ENCODE results near the gene SLC9A5. TPM values are rescaled to one million over a fixed set of nuclear protein-coding genes. Genes with fewer than 3 reads are reported as not detected.

The SLC9A5 gene
- total RNA-seq, 1 experiment from 2014 or later = 5.6 TPM

GRCh38 chr16:67291461-67291860 lies 42.7 kb downstream of the SLC9A5 start:
- H4K20me1 ChIP-seq (ENCODE audit: insufficient read depth) = no peaks in the 10 kb centered on the region
- H3K4me3 ChIP-seq (replicated peaks in 1 of 2; ENCODE audit: low read depth in 1 of 2, low read length in 2 of 2) = no peak overlapping the region
- no peaks in the 10 kb centered on the region for H3K36me3 ChIP-seq (ENCODE audit: control insufficient read depth in 1 of 2, insufficient read depth in 2 of 2, low read length in 2 of 2)
- H3K9me3 ChIP-seq (ENCODE audit: control insufficient read depth in 1 of 2, insufficient read depth in 1 of 2, low read depth in 1 of 2, low read length in 2 of 2) = no peaks in the 10 kb centered on the region
- no peaks in the 10 kb centered on the region for H3K79me2 ChIP-seq (ENCODE audit: insufficient read depth, low read length)
- BruUV-seq (replicated peaks) = no TSS peak
- no peak overlapping the region for H3K9ac ChIP-seq (ENCODE audit: low read length)
- ChIA-PET RAD21 (ENCODE audit: low non-redundant PET in 1 of 2, low total read pairs in 2 of 2, uncharacterized antibody in 2 of 2, unreplicated experiment in 2 of 2) (no interaction called here), CTCF (no interaction called here), POLR2A (no interaction called here)
- no peak overlapping the region for H3K4me2 ChIP-seq (ENCODE audit: low read length)
- H3K27ac ChIP-seq (ENCODE audit: low read depth, low read length) = no peak overlapping the region
- no peak for DNase-seq (ENCODE audit: low read depth, low spot score)
- ATAC-seq = no peak
- no peak for TF ChIP-seq ATF3 (IDR thresholded peaks at IDR 0.05)
- TF ChIP-seq EZH2phosphoT487 (IDR thresholded peaks at IDR 0.05; ENCODE audit: borderline replicate concordance) = no peak
- no peak for TF ChIP-seq SP1 (IDR thresholded peaks at IDR 0.05; ENCODE audit: low read depth)
- TF ChIP-seq ZBTB33 (IDR thresholded peaks at IDR 0.05; ENCODE audit: extremely low read depth, insufficient replicate concordance, low read length) = no peak
- TF ChIP-seq SIN3A (IDR thresholded peaks at IDR 0.05; ENCODE audit: low read depth) = no peak
- TF ChIP-seq CBX3 (IDR thresholded peaks at IDR 0.05; ENCODE audit: low read depth) = no peak
- TF ChIP-seq POLR2A (IDR thresholded peaks at IDR 0.05; ENCODE audit: borderline replicate concordance, extremely low read depth, insufficient read depth, insufficient read length) = no peak
- TF ChIP-seq ELF1 (IDR thresholded peaks at IDR 0.05; ENCODE audit: borderline replicate concordance, low read depth) = no peak
- no peak for TF ChIP-seq SRF (IDR thresholded peaks at IDR 0.05; ENCODE audit: low read depth)
- TF ChIP-seq FOSL1 (IDR thresholded peaks at IDR 0.05; ENCODE audit: low read depth) = no peak
- TF ChIP-seq JUND (IDR thresholded peaks at IDR 0.05) = no peak
- TF ChIP-seq, protein P1, sequence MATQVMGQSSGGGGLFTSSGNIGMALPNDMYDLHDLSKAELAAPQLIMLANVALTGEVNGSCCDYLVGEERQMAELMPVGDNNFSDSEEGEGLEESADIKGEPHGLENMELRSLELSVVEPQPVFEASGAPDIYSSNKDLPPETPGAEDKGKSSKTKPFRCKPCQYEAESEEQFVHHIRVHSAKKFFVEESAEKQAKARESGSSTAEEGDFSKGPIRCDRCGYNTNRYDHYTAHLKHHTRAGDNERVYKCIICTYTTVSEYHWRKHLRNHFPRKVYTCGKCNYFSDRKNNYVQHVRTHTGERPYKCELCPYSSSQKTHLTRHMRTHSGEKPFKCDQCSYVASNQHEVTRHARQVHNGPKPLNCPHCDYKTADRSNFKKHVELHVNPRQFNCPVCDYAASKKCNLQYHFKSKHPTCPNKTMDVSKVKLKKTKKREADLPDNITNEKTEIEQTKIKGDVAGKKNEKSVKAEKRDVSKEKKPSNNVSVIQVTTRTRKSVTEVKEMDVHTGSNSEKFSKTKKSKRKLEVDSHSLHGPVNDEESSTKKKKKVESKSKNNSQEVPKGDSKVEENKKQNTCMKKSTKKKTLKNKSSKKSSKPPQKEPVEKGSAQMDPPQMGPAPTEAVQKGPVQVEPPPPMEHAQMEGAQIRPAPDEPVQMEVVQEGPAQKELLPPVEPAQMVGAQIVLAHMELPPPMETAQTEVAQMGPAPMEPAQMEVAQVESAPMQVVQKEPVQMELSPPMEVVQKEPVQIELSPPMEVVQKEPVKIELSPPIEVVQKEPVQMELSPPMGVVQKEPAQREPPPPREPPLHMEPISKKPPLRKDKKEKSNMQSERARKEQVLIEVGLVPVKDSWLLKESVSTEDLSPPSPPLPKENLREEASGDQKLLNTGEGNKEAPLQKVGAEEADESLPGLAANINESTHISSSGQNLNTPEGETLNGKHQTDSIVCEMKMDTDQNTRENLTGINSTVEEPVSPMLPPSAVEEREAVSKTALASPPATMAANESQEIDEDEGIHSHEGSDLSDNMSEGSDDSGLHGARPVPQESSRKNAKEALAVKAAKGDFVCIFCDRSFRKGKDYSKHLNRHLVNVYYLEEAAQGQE (IDR thresholded peaks at IDR 0.05; ENCODE audit: low read depth) = no peak
- no peak for TF ChIP-seq MAX (IDR thresholded peaks at IDR 0.05)
- no peak for TF ChIP-seq POLR2AphosphoS5 (IDR thresholded peaks at IDR 0.05; ENCODE audit: low read depth, low read length)
- no peak for TF ChIP-seq TCF7L2 (IDR thresholded peaks at IDR 0.05; ENCODE audit: borderline replicate concordance, extremely low read depth, insufficient read depth, insufficient read length)
- TF ChIP-seq CTCF (IDR thresholded peaks at IDR 0.05 in 2 of 3, conservative IDR thresholded peaks at IDR 0.05 in 1 of 3; ENCODE audit: borderline replicate concordance in 1 of 3, insufficient read depth in 1 of 3, low read depth in 2 of 3, low read length in 2 of 3) = no peak
- no peak for TF ChIP-seq EZH2 (IDR thresholded peaks at IDR 0.05)
- no peak for TF ChIP-seq CEBPB (IDR thresholded peaks at IDR 0.05; ENCODE audit: low read depth)
- no peak for TF ChIP-seq ZFX (IDR thresholded peaks at IDR 0.05)
- TF ChIP-seq RAD21 (IDR thresholded peaks at IDR 0.05; ENCODE audit: low read depth) = no peak
- H3K4me1 ChIP-seq (ENCODE audit: control insufficient read depth in 1 of 2, insufficient read depth in 2 of 2, low read length in 2 of 2) = peaks cover 9 to 25% of the 10 kb centered on the region in 2 experiments
- no peaks in the 10 kb centered on the region for H3K27me3 ChIP-seq (ENCODE audit: insufficient read depth, low read length)
- no peaks in the 10 kb centered on the region for H3K9me2 ChIP-seq (ENCODE audit: insufficient read depth)
- intact Hi-C loops (cut with micrococcal nuclease) = no loop called here
- H2AFZ ChIP-seq (ENCODE audit: low read depth, low read length, poor library complexity, severe bottlenecking) = no peak overlapping the region

All from HCT116 (cell line).